HepG2 (cell line): ENCODE measurements around the gene PRMT5. TPM values are rescaled to one million over a fixed set of nuclear protein-coding genes. Genes with fewer than 3 reads are reported as not detected.

Source experiments
- CBX1 ChIP-seq: IDR thresholded peaks from one replicate; pipeline ENCODE4 v1.6.1; 2016; ENCODE audit warnings: antibody characterized with exemption, low read depth
- CHD2 ChIP-seq: IDR thresholded peaks from 2 replicates; pipeline ENCODE4 v1.6.1; 2011; ENCODE audit warnings: low read depth, low read length, improper control_type of control experiment
- DPF2 ChIP-seq: sonication (generic); formaldehyde crosslinking; IDR thresholded peaks from 2 replicates; pipeline ENCODE4 v1.4.0; 2020; ENCODE audit warnings: mild to moderate bottlenecking, low read depth, missing genetic modification reagents, borderline replicate concordance
- ELF1 ChIP-seq: sonication (generic); formaldehyde crosslinking; IDR thresholded peaks from 2 replicates; pipeline ENCODE4 v1.4.0; 2020; ENCODE audit warnings: missing genetic modification reagents
- GATAD2A ChIP-seq: IDR thresholded peaks from 2 replicates; pipeline ENCODE4 v1.6.1; 2016
- HMG20A ChIP-seq: IDR thresholded peaks from 2 replicates; pipeline ENCODE4 v1.6.1; 2016; ENCODE audit warnings: borderline replicate concordance
- HNF1A ChIP-seq, 2 experiments: sonication (generic) in 1 of 2; formaldehyde crosslinking in 1 of 2; IDR thresholded peaks; 2 replicates each; pipeline versions ENCODE4 v1.4.0 to v1.6.1; 2016 to 2020; ENCODE audit warnings: borderline replicate concordance in 1 of 2, low read depth in 1 of 2, mild to moderate bottlenecking in 1 of 2, missing genetic modification reagents in 1 of 2
- MYPOP ChIP-seq: sonication (generic); formaldehyde crosslinking; IDR thresholded peaks from 2 replicates; pipeline ENCODE4 v1.8.1; 2023; ENCODE audit warnings: mild to moderate bottlenecking, moderate library complexity, missing genetic modification reagents
- POLR2G ChIP-seq: fragments of 200-400 bp; formaldehyde crosslinking; IDR thresholded peaks from 2 replicates; pipeline ENCODE4 v1.6.1; 2018; ENCODE audit warnings: mild to moderate bottlenecking, low read depth, low read length, moderate library complexity
- SOX5 ChIP-seq: IDR thresholded peaks from 2 replicates; pipeline ENCODE4 v1.6.1; 2016; ENCODE audit warnings: borderline replicate concordance
- TEAD2 ChIP-seq: sonication (generic); formaldehyde crosslinking; IDR thresholded peaks from 2 replicates; pipeline ENCODE4 v1.9.0; 2021; ENCODE audit warnings: missing genetic modification reagents
- ZBTB46 ChIP-seq: sonication (generic); formaldehyde crosslinking; IDR thresholded peaks from 2 replicates; pipeline ENCODE4 v1.4.0; 2020; ENCODE audit warnings: mild to moderate bottlenecking, missing genetic modification reagents, borderline replicate concordance
- ZNF329 ChIP-seq: sonication (generic); formaldehyde crosslinking; IDR thresholded peaks from 2 replicates; pipeline ENCODE4 v1.9.0; 2021; ENCODE audit warnings: low read depth, mild to moderate bottlenecking, missing genetic modification reagents
- ZNF33B ChIP-seq: sonication (generic); formaldehyde crosslinking; IDR thresholded peaks from 2 replicates; pipeline ENCODE4 v1.5.1; 2020; ENCODE audit warnings: mild to moderate bottlenecking, missing genetic modification reagents
- ZNF343 ChIP-seq: sonication (generic); formaldehyde crosslinking; IDR thresholded peaks from 2 replicates; pipeline ENCODE4 v1.4.0; 2020; ENCODE audit warnings: mild to moderate bottlenecking, missing genetic modification reagents
- ZNF737 ChIP-seq: sonication (generic); formaldehyde crosslinking; IDR thresholded peaks from 2 replicates; pipeline ENCODE4 v1.5.0; 2020; ENCODE audit warnings: missing genetic modification reagents, mild to moderate bottlenecking, borderline replicate concordance
- ZNF761 ChIP-seq: sonication (generic); formaldehyde crosslinking; conservative IDR thresholded peaks from 2 replicates; pipeline ENCODE4 v1.4.0; 2020; ENCODE audit warnings: mild to moderate bottlenecking, missing genetic modification reagents
- ZSCAN31 ChIP-seq: sonication (generic); formaldehyde crosslinking; IDR thresholded peaks from 2 replicates; pipeline ENCODE4 v1.5.0; 2020; ENCODE audit warnings: low read depth, mild to moderate bottlenecking, missing genetic modification reagents
- polyA plus RNA-seq, 8 experiments: library from polyadenylated mRNA; depleted of rRNA in 3 of 8; stranded (reverse) in 7 of 8; unstranded in 1 of 8; fragments of >200 nt; fragmentation: Illumina TruSeq in 4 of 8; extraction: Trizol in 4 of 8; gene quantifications; 2 replicates each; pipeline versions ENCODE4 v1.2.1 to v1.2.3, GENCODE V29; 2011 to 2016; ENCODE audit warnings: low read depth in 4 of 8, missing spikeins in 1 of 8, mixed read lengths in 1 of 8; ENCODE audit not compliant: insufficient read depth in 1 of 8
- total RNA-seq, 5 experiments: library from RNA; depleted of rRNA; stranded (reverse); fragments of >200 nt; fragmentation: Illumina TruSeq; extraction: Trizol; gene quantifications; 2 replicates each; pipeline ENCODE4 v1.2.3, GENCODE V29; 2016; ENCODE audit warnings: low read depth in 1 of 5
- TF ChIP-seq, protein P1 (sequence below): sonication (generic); formaldehyde crosslinking; IDR thresholded peaks from 2 replicates; pipeline ENCODE4 v1.5.0; 2020; ENCODE audit warnings: mild to moderate bottlenecking, missing genetic modification reagents, borderline replicate concordance

The PRMT5 gene
- total and polyA plus RNA-seq, 2 of the 13 experiments (the other 11 are each of a cell fraction or from before 2014, with no cell fraction given) = 210 to 354 TPM

GRCh38 chr14:22976620-22977433 lies 47.7 kb upstream of the PRMT5 start (continued):
- TF ChIP-seq ZSCAN31 = peak; percentile 92
- no peak for TF ChIP-seq MYPOP (CRISPR knock-in tag)
- peak; percentile 84 for TF ChIP-seq CBX1
- no peak for TF ChIP-seq ZNF737 (CRISPR knock-in tag)
- 0 out of 2 replicates have a peak, but pooled peaks have one; percentile 24 for TF ChIP-seq CHD2
- TF ChIP-seq ELF1 = peak; percentile 55
- TF ChIP-seq GATAD2A (CRISPR knock-in tag) = peak; percentile 100
- TF ChIP-seq HNF1A (IDR thresholded peaks at IDR 0.05; ENCODE audit: low read depth) = no peak
- peak; percentile 92 for TF ChIP-seq HNF1A (CRISPR knock-in tag; IDR thresholded peaks at IDR 0.05; ENCODE audit: borderline replicate concordance)
- peak; percentile 85 for TF ChIP-seq POLR2G
- no peak for TF ChIP-seq ZNF329 (CRISPR knock-in tag)
- TF ChIP-seq, protein P1, sequence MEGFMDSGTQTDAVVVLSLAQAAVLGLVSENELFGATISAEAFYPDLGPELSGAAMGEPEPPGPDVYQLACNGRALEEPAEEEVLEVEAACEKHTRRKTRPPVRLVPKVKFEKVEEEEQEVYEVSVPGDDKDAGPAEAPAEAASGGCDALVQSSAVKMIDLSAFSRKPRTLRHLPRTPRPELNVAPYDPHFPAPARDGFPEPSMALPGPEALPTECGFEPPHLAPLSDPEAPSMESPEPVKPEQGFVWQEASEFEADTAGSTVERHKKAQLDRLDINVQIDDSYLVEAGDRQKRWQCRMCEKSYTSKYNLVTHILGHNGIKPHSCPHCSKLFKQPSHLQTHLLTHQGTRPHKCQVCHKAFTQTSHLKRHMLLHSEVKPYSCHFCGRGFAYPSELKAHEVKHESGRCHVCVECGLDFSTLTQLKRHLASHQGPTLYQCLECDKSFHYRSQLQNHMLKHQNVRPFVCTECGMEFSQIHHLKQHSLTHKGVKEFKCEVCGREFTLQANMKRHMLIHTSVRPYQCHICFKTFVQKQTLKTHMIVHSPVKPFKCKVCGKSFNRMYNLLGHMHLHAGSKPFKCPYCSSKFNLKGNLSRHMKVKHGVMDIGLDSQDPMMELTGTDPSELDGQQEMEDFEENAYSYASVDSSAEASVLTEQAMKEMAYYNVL (CRISPR knock-in tag) = no peak
- TF ChIP-seq ZBTB46 (CRISPR knock-in tag) = 0 out of 2 replicates have a peak, but pooled peaks have one; percentile 65
- TF ChIP-seq ZNF33B = peak; percentile 66; the same call in 1 of the 2 replicates
- TF ChIP-seq ZNF343 (CRISPR knock-in tag) = peak; percentile 99
- TF ChIP-seq DPF2 = peak; percentile 99
- TF ChIP-seq TEAD2 (CRISPR knock-in tag) = no peak
- TF ChIP-seq ZNF761 (CRISPR knock-in tag) = peak; percentile 33
- peak; percentile 88 for TF ChIP-seq HMG20A
- TF ChIP-seq SOX5 (CRISPR knock-in tag) = peak; percentile 94
